HG03457 (cell line): ENCODE results near the gene AEBP2.
A peak's percentile ranks its signal among the peaks of the same experiment; 100 is the strongest.
"Not testable (repeated sequence)": the region's sequence is repeated elsewhere in the genome, so short reads cannot be mapped to it uniquely, and the experiment has no call there.

Source experiments
- ATAC-seq: cut with Tn5 transposase; IDR thresholded peaks from one replicate; pipeline ENCODE4 v1.9.1; 2021; ENCODE audit warnings: moderate number of reproducible peaks; ENCODE audit not compliant: unreplicated experiment

Gene AEBP2, protein sequence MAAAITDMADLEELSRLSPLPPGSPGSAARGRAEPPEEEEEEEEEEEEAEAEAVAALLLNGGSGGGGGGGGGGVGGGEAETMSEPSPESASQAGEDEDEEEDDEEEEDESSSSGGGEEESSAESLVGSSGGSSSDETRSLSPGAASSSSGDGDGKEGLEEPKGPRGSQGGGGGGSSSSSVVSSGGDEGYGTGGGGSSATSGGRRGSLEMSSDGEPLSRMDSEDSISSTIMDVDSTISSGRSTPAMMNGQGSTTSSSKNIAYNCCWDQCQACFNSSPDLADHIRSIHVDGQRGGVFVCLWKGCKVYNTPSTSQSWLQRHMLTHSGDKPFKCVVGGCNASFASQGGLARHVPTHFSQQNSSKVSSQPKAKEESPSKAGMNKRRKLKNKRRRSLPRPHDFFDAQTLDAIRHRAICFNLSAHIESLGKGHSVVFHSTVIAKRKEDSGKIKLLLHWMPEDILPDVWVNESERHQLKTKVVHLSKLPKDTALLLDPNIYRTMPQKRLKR

DNA sequence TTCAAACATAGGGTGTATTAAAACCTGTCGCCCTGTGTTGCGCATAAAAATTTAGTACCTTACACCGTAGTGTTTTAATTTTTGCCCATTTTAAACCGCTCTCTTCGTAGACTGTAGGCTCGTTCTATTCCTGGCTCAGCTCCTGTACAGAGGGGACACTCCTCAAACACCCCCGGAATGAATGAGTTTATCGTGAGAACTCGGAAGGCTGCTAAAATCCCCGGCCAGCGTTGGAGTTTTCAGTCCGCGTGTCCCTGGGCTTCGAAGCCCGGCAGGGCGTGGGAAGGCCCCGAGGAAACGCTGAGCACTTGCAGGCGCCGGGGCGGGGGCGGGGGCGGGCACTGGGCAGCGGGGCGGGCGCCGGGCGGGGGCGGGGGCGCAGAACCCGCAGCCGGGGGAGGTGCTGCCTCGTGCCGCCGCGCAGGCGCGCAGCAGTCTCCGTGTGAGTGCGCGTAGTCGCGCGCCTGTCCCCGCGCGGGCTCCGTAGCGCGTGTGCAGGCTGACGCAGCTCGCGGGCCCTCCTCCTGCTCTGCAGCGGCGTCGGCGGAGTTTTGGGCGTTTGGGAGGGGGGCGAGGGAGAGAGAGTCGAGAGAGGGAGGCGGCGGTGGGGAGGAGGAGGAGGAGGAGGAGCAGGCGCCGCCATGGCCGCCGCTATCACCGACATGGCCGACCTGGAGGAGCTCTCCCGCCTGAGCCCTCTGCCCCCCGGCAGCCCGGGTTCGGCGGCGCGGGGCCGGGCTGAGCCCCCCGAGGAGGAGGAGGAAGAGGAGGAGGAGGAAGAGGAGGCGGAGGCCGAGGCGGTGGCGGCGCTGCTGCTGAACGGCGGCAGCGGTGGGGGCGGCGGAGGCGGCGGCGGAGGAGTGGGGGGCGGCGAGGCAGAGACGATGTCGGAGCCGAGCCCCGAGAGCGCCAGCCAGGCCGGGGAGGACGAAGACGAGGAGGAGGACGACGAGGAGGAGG lies at the start of gene AEBP2:
Gene AEBP2, plus strand, starts transcription at position 434 of the 960 bp plus-strand sequence. Its CDS starts 208 bp downstream, at position 642.
- peak; percentile 83 for ATAC-seq

DNA sequence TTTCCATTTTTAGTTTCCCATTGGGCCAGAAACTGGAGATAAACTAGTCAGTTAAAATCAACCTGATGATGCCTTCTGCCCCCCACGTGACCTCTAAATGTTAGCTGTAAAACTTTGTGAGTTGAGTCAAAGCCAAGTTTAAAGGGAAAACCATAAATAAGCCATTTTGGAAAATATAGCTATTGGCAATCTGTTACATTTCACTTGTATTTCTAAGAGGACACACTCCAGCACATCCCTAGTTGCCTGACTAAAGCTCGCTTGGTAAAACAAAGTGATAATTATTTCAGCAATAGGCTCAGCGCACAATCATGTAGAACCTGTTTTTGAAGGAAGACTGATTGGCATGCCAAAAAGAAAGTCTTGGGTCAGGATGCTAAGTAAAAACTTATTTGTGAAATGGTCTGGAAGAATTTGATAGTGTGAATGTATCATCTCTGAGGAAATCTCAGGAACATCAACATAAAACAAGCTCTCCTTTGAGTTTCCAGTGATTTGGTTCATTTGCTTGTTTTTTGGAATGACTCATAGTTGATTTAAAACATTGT lies 49.2 kb upstream of the AEBP2 start:
- no peak for ATAC-seq

DNA sequence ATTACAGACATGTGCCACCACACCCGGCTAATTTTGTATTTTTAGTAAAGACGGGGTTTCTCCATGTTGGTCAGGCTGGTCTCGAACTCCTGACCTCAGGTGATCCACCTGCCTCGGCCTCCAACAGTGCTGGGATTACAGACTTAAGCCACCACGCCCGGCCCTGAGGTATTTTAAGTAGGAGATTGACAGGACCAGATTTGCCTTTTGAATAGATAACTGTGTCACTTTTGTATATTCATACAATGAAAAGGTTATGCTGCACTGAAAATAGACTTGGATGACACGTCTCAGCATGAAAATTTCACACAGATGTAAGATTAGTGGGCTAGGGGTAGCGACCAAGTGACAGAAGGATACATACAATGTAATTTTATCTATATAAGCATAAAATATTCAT lies 46.6 kb upstream of the AEBP2 start:
- ATAC-seq: not testable (repeated sequence)

DNA sequence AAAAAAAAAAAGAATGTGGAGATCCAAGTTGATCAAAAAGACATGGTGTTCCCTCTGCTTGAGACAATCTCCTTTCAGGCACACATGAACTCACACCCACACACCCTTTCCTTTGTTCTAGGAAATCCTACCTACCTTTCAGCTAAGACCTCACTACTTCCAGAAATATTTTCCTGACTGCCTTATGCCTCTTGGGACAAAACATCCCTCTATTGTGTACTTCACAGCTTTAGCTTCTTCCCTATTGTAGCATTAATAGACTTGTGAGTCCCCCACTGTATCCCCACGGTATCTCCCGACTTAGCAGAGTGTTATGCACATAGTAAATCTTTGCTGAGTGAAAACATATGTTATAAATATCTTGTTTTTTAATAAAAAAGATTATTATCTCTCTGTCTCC lies 44.9 kb upstream of the AEBP2 start:
- ATAC-seq: no peak

DNA sequence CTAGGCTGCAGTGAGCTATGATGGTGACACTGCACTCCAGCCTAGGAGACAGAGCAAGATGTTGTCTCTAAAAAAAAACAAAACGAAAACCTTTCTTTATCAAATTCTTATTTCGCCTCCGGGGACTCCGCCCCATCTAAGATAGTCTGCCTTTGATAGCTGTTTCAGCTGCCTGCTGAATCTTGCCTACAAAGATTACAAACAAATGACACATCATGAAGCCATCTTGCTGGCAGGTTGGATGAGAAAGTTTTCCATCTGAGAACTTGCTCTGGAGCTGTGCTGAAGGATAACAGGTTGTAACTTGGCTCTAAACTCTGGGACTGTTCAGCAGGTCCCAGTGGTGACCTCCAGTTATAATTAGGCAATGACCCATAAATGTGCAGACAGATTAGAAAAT lies 41.8 kb upstream of the AEBP2 start:
- no peak for ATAC-seq

DNA sequence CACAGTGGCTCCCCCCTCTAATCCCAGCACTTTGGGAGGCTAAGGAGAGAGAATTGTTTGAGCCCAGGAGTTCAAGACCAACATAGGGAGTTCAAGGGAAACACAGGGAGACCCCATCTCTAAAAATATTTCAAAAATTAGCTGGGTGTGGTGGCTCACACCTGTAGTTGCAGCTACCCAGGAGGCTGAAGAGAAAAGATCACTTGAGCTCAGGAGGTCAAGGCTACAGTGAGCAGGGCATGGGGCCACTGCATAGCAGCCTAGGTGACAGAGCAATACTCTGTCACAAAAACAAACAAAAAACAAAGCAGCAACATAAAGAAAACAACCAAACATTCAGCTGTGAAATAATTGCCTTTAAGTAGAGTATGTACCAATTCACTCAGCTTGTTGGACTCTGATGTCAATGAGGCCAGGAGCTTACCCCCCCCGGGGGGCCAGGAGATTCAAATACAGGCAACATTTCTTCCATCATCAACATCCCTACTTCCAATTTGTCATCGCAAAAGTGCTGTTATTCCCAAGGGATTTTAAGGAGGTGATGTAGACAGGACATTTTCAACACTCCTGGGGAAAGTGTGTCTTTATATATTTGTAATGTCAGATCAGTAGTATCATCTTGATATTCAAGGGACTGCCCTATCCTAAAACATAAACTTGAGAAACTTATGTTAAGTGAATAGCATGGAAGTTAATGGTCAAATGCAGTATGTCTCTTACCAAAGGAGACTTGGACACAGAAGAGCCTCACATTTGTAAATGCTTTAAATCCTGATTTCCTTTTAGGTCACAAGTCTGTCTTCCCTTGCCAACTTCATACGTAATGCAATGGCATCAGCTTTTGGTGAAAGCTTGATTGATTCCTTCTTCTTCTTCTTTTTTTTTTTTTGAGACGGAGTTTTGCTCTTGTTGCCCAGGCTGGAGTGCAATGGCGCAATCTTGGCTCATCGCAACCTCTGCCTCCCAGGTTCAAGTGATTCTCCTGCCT lies 40.6 kb upstream of the AEBP2 start:
- no peak for ATAC-seq

DNA sequence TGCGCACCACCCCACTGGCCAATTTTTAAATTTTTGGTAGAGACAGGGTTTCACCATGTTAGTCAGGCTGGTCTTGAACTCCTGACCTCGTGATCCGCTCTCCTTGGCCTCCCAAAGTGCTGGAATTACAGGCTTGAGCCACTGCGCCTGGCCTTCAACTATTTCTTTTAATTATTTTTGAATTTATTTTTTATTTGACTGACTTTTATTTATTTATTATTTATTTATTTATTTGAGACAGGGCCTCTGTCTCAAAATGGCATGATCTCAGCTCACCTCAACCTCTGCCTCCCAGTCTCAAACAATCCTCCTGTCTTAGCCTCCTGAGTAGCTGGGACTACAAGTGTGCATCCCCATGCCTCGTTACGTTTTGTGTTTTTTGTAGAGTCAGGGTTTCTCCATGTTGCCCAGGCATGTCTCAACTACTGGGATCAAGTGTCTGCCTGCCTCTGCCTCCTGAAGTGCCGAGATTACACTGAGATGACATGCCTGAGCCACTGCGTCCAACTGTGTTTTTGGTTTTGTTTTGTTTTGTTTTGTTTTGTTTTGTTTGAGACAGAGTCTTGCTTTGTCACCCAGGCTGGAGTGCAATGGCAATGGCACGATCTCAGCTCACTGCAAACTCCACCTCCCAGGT lies 38.5 kb upstream of the AEBP2 start:
- ATAC-seq: not testable (repeated sequence)

DNA sequence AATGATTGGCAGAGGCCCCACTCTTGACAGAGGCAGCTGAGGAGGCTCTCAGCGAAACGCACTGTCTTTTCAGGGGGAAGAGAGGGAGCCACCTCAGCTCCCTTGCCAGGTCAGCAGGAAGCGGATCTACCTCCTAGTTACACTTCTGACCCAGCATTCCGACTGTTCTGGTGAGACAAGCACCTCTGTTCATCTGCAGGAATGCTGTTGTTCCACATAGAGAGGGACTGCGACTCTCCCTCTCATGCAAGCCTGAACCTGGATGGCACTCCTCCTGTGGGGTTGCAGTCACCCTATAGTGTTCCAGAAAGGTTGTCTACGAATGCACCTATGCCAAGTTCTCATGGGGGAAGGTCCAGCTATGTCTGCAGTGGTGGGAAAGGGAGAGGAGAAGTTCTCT lies 37.1 kb upstream of the AEBP2 start:
- ATAC-seq: no peak

DNA sequence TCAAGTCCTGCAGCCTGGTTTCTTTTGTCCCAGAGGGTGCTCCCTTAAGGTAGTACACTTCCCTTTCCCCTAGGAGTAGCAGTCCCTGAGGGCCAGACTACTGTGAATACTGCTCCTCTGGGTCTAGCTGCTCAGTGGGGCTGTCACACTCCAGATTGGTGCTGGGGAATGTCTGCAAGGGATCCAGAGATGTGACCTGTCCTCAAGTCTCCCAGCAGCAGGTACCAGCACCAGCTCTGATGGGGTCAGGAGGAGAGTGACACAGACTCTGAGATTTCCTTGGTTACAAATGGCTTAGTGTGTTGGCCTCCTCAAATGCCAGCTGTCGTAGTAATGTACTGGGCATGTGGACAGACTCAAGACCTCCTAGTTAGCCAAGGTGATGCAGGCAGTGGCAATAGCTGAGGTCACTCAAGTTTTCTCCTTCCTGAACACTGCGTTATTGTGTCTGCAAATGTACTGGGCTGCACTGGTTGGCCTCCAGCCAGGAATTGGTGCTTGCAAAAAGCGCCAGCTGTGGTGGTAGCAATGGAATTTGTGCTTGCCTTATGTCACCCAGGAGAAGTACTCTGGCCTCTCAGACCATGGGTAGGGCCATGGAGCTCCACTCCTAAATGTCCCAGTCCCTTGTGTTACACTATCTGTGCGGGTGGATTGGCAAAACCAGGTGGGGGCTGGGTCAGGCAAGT lies 36.4 kb upstream of the AEBP2 start:
- no peak for ATAC-seq

DNA sequence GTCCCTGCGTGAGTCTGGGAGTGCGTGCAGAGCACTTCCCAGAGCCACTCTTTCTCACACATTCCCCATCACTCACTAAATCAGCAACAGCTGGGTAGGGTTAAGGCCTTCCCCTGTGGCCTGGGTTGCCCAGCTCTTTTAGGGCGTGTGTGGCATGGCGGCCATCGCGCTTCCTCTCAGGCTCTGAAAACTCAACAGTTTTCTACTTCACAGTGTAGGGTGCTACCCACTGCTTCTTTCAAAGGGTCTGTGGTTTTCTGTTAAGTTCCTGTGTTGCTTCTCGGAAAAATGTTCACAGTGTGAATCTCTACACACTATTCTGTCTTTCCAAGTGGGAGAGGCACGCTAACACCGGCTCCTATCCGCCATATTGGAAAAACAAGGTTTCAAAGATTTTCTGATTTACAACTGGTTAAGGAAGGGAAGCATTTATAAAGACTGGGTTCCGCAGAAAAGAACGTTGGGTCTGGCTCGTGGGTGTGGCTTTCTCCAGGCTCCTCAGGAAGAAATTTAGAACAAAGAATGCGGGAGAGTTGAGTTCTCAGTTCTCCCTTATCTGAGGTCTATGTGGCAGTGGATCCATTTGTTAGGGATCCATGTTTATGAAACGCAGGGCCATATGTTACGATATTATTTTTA lies 34.9 kb upstream of the AEBP2 start:
- no peak for ATAC-seq

DNA sequence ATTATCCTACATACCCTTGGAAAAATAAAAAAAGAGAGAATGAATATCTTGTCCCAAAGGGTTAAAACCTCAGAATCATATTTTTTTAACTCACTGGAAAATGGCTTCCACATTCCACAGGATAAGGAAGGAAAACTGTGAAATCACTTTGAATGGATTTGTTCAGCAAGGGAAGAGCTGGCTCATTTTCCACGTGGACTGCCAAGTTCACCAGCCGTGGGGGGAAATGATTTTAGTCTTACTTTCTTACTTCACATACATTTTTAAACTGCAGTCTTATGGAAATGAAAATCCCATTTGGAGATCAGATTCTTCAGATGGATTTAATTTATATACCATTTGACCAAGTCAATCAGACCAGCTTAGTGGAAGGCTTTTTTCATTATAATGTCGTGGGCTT lies 29.9 kb upstream of the AEBP2 start:
- ATAC-seq: no peak

DNA sequence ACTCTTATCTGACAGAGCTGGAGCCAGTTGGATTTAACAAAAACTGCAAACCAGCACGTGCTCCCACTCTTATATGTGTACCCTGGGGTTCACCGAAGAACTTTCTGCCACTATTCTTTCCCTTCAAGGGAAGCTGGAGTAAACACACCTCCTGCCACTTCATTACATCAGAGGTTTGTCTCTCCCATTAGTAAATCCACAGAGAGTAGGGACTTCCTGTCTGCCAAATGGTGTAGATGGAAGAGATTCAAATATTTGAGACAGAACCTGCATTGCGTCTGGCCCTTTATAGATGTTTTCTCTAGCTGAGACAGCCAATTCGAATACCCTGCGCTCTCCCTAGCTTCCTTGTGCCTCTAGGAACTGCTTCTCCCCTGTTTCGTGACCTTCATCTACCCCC lies 29.1 kb upstream of the AEBP2 start:
- ATAC-seq: no peak

DNA sequence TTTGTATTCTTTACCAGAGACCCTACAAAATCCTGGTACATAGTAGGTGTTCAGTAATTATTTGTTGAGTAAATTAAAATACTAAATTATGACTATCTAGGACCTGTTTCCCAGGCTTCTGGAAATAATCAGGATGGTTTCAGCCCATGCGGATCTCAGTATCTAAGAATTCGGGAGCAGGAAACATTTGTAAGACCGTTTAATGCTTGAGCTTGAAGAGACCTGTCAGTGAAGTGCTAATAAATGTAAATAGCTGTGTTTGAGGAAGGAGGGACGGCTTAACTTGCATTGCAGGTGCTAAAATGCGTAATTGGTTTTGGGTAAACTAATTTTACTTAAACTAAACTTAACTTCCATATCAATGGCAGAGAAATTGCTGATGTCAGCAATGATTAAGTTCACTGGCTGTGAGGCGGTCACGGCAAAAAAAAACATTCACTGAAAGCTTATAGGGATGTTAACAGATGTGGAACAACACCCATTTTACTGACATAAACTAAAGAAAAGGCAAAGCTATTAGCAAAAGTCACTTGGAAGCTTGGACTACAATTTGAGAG lies 28.6 kb upstream of the AEBP2 start:
- ATAC-seq: no peak

DNA sequence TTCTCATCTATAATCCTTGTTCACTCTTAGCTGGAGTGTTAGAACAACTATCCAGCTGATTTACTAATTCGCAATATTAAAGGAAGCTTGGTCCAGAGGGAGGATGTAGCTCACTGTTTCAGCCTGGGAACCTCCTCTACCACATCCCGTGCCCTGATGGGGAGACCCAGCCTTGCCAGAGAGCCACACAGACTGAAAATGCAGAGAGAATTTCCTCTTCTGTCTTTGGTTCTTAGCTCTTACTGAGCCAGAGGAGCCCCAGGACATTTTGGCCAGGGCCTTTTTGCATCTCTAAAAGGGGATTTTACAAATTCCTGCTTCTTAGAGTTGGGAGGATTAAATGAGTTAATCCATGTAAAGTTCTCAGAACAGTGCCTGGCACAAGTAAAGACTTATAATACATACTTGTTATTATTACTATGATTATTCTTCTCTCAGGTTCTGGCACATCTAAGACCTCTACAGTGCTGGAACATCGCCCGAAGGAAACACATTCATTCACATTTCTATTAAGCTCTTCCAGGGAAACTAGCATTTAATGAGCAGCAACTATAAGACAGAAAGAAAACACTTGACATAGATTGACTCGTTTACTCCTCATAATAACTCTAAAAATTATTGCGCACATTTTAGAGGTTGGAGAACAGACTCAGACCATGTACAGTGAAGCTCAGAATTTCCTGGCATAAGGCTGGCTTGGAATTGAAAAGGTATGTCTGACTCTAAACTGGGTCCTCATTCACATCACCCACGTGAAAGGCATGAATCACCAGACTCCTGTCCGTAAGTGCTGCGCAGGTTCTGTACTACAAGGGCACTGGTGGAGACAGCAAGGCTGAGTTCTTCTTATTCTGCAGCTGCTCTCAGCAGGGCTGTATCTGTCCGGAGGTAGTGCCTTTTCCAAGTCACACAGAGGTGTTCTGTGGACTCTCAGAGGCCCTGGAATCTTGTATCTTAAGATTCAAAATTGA lies 27.8 kb upstream of the AEBP2 start:
- ATAC-seq: no peak

DNA sequence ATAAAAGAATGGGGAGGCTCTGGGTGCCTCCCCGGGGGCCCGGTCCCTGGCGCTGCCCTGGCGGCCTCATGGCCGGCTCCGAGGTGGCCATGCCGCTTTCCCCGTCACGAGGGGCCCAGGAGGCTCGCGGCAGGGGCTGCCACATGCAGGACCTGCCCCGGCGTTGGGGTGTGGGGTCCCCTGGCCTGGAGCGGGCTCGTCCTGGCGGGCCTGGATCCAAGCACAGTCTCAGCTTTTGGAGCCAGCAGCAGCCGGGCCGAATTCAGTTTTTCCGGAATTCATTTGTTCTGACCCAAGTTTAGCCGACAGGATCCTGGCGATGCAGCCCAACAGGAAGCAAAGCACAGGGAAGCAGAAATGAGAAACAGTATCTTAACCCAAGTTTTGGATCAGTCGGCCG lies 26.4 kb upstream of the AEBP2 start:
- ATAC-seq: no peak

DNA sequence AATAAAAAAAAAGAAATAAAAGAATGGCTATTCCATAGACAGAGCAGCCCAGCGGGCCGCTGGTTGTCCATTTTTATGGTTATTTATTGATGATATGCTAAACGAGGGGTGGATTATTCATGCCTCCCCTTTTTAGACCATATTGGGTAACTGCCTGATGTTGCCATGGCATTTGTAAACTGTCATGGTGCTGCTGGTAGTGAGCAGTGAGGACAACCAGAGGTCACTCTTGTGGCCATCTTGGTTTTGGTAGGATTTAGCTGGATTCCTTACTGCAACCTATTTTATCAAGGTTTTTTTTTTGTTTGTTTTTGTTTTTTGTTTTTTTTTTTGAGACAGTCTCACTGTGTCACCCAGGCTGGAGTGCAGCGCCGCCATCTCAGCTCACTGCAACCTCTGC lies 25.7 kb upstream of the AEBP2 start:
- ATAC-seq: not testable (repeated sequence)

DNA sequence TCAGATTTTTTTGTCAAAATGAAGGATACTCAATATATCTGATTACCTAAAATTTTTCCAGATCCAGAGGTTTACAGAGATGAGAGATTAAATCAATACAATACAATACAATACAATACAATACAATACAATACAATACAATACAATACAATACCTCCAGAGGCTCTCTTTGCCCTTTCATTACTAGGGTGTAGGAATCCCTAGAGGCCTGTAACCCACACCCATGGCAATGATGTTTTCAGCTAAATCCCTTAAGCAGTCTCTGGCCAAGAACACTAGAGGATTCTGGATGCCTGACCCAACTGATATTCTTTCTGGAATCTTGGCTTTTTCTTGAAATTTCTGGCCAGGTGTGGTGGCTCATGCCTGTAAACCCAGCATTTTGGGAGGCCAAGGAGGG lies 23.7 kb upstream of the AEBP2 start:
- no peak for ATAC-seq
